IPS-NIHi7 (cell line): ENCODE data around the gene DAPK2.

Source experiments
- DNase-seq: peaks from one replicate; pipeline ENCODE4 v3.0.0; 2012; ENCODE audit warnings: mixed read lengths; ENCODE audit errors: extremely low spot score

DAPK2 gene

DNA sequence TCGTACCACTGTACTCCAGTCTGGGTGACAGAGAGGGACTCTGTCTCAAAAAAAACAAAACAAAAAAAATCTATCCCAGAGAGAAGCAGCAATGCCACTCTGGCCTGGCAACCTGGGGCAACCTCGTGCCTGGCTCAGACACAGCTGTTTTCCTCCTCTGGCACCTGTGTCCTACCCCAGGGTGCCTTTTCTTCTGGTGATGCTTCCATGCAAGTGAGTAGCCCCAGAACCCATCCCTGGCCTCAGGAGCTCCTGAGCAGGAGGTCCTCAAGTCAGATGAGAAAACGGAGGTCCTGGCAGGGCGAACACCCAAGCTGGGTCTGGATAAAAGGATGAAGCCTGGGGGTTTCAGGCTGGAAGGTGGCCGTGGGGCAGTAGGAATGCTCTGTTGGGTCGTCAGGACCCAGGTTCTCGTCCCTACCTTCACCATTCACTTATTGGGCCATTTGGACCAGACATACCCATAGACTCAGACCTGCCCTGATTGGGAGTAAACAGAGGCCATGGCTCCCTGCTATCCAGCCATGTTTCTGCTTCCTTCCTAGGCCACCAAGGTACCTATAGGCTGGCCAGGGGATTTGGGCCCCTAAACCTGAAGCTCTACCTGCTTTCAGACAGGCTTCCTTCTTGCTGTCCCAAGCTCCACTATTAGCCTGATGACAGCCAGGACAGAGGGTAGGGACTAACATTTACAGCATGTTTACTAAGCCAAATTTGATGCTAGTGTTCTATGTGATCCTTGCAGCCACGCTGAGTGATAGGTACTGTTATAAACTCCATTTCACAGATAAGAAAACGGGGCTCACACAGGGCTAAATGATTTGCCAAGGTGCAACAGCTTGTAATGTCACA lies 102.2 kb downstream of the DAPK2 start:
- DNase-seq: no peak

- no peak for DNase-seq
Observed at GRCh38 chr15:63942486-63943365, 103.6 kb downstream of the DAPK2 start.

DNA sequence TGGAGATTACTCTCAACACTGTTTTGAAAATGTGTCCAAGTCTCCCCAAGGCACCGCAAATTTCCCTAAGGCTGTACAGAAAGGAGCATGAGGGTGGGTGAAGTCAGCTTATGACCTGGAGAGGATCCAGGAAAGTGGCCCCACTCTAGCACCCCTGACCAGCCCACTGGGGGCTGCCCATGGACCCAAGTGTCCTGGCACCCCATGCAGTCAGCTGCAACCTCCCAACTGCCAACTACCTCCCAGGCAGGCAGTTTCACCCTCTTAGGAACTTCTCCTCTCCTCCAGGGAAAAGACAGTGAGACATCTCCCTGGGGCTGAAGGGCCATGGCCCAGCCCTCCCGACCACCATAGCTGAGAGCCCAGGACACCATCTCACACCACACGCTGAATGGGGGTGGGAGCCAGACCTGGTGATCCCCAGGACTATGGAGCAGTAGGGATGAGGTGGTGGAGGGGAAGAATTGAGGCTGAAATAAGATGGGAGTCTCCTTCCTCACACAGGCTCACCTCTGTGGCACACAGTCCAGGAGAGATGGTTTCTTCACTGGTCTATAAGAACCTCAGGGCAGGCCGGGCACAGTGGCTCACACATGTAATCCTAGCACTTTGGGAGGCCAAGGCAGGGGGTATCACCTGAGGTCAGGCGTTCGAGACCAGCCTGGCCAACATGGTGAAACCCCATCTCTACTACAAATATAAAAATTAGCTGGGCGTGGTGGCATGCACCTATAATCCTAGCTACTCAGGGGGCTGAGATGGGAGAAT lies 104.4 kb downstream of the DAPK2 start:
- no peak for DNase-seq

GRCh38 chr15:63940966-63941620 lies 105.2 kb downstream of the DAPK2 start:
- DNase-seq: no peak

GRCh38 chr15:63939531-63940130 lies 106.7 kb downstream of the DAPK2 start:
- DNase-seq: no peak

GRCh38 chr15:63938486-63939061 lies 107.7 kb downstream of the DAPK2 start:
- no peak for DNase-seq

- no peak for DNase-seq
Observed at GRCh38 chr15:63933522-63933921, 112.8 kb downstream of the DAPK2 start.

DNA sequence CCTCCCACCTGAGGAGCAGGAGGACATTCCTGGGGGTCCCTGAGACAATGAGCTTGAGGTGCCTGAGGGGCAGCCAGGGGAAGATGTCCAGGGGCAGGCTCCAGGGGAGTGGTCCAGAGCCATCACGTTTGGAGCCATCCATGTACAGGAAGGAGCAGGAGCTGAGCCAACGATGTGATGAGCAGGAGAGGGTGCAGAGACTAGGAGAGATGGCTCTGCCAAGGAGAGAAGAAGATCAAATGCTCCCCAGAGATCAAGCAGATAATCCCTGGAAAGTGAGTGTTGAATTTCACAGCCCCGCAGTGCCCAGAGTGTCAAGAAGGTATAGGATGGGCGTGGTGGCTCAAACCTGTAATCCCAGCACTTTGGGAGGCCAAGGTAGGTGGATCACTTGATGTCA lies 114.7 kb downstream of the DAPK2 start:
- DNase-seq: no peak

DNA sequence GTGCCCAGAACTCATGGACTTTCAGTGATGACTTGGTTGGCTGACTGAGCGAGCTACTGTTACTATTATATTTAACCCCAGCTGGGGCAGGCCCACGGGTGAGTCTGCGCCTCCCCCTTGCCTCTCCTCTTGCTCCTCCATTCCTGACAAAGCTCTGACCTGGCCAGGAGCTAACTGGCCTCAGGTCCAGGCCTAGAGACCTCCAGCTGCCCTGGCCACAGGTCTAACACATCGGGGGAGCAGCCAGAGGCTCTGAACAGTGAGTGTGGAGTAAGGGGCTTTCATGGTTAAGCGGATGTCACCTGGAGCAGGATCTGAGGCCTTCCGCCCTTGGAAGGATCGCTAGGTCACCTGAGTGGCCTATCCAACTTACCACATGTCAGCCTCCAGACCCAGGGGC lies 116.3 kb downstream of the DAPK2 start:
- no peak for DNase-seq

GRCh38 chr15:63928185-63928842 lies 118.0 kb downstream of the DAPK2 start:
- DNase-seq: no peak

DNA sequence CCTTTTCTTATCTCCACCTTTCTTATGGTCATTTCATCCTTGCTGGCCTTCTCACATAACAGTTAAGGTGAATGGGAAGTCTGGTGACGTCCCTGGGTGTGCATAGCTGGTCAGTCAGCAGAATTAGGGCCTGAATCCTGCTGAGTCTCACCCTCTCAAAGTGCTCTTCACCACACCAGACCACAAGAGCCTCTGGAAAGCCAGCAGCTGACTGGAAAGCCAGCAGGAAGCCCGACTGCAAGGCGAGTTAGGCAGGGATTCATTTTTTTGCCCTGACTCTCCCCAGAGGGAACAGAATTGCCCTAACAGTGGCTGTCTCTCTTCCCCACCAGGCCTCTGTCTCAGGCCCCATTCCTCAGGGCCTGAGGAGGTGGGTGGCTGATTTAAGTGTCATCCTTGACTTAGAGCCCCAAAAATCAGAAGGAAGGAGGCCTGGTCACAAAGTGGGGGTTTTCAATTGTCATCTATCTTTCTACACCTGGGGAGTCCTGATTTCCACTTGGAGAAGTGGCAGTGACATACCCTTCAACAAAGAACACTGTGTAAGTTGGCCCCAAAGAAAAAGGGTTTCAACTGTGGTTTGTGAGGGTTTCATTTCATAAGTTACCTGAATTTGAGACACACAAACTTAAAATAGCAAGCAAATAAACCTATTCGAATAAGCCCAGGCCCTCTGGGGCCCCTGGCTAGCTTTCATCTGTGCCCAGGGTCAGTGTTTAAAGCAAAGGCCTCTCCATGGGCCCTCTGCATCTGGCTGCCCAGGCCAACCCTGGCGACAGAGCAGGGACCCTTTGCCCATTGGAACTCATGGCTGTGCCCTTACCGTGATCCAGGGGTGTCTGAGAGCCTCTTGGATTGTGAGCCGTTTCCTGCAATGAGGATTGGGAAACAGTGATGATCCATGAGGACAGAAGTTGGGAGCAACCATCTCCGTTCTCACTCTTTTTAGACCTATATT lies 122.0 kb downstream of the DAPK2 start:
- DNase-seq: no peak

- no peak for DNase-seq
Observed at GRCh38 chr15:63922916-63923315, 123.4 kb downstream of the DAPK2 start.

- DNase-seq: no peak
Observed at GRCh38 chr15:63922261-63922904, 123.9 kb downstream of the DAPK2 start.

DNA sequence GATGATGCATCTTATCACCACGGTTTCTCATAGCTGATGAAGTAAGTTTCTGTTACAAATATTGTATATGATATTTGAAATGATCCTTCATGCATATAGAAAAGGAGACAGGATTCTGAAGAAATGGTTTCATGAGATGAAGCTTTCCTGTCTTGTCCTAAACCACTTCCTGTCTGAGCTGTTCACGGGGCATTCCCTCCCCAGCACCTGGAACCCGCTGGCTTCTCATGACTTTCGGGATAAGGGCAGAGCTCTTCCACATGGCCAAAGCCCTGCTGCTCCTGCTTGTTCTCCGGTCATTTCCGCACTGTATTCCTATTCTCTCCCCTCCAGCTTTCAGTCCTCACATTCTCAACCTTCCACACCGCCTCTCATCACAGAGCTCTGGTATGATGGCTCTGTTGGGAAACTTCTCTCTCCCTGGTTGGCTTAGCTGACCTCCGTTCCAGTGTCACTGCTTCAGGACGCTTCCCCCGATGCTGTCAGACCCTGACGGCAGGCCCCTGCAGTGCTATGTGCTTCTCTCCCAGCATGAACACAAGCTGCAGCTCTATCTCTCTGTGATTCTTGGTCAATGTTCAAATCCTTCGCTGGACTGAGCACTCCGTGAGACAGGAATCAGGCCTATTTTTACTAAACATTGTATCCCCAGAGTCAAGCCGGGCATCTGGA lies 125.6 kb downstream of the DAPK2 start:
- DNase-seq: no peak

GRCh38 chr15:63918901-63919348 lies 127.4 kb downstream of the DAPK2 start:
- no peak for DNase-seq

DNA sequence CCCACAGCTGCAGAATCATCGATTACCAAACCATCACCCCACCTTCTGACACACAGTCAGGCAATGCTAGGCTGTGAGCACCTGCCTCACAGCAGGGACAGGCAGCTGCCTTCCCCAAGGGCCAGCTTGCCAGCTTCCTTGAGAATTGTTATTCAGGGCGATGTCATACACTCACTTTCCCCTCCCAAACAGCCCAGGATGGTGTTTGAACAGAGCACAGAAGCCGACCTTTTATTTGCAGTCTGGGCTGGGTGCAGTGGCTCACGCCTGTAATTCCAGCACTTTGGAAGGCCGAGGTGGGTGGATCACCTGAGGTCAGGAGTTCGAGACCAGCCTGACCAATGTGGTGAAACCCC lies 128.0 kb downstream of the DAPK2 start:
- DNase-seq: no peak

GRCh38 chr15:63917588-63918316 lies 128.5 kb downstream of the DAPK2 start:
- no peak for DNase-seq
